ENCODE results near the gene HES7.

GRCh38 chr17:8162997-8163977, 39.4 kb upstream of the HES7 start:
- TF ChIP-seq CTCF (IDR thresholded peaks at IDR 0.05), result no peak
- TF ChIP-seq POLR2A (IDR thresholded peaks at IDR 0.05), result no peak
